Frontal cortex (tissue), 4 donors: ENCODE data around the gene PPP6C. TPM values are rescaled to one million over a fixed set of nuclear protein-coding genes. Genes with fewer than 3 reads are reported as not detected.
"Not testable (repeated sequence)": the region's sequence is repeated elsewhere in the genome, so short reads cannot be mapped to it uniquely, and the experiment has no call there.

Experiments used
- DNase-seq, 2 donors: peaks; one replicate each; pipeline ENCODE4 v3.0.0; 2012; ENCODE audit warnings: low spot score in 2 of 2
- FAIRE-seq: peaks from 2 replicates; lab custom pipeline; 2012; peaks lifted over from hg19 to GRCh38; lab: Jason Lieb, UNC
- total RNA-seq: library from RNA; depleted of rRNA; stranded (reverse); fragments of >200 nt; gene quantifications from one replicate; pipeline ENCODE4 v1.2.3, GENCODE V29; 2014
- donor health status: control.
- donor health status: control.
- donor health status: control.

Gene PPP6C
- 19.2 TPM for total RNA-seq

DNA sequence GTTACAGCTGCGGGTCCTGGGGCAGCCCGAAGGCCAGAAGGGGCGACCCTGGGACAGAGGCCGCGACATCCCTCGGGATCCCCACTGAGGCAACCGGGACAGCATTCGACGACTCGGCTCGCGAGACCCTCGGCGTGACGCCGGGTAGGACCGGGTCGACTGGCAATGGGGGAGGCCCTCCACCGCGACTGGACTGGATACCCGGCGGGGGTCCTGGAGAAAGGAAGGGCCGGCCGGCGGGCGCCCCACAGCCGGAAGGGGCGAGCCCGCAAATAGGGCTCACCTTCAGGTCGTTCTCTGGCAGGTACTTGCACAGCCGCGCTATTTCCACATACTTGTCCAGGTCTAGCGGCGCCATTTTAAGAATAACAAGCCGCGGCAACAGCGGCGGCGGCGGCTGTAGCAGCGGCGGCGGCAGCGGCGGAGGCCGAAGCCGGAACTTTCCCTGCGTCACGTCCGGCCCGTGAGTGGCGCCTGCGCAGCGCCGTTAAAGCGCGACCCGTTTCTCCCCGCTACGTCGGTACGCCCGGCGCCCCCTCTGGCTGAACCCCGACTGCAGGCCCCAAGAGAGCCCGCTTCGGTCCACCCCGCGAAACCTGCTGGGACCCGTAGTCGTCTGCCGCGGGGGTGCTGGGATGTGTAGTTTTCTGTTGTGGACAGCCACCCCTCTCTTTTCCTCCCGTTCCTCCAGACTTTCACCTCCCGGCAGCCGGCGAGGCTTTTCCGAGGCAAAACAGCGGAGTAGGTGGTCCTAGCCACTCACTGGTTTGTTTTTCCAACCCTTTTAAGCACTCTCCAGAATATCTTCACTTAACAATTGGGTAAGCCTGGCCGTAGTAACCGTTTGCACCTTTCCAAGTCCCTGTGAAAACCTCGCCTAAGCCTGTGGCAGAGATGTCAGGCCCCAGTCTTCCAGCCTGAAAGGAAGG, at the start of gene PPP6C:
PPP6C (minus strand) TSS at position 443 of the 929 bp plus-strand sequence; CDS start at position 358, 85 bp downstream.
- FAIRE-seq (no peak), DNase-seq (peak; percentile 95 to 97)

DNA sequence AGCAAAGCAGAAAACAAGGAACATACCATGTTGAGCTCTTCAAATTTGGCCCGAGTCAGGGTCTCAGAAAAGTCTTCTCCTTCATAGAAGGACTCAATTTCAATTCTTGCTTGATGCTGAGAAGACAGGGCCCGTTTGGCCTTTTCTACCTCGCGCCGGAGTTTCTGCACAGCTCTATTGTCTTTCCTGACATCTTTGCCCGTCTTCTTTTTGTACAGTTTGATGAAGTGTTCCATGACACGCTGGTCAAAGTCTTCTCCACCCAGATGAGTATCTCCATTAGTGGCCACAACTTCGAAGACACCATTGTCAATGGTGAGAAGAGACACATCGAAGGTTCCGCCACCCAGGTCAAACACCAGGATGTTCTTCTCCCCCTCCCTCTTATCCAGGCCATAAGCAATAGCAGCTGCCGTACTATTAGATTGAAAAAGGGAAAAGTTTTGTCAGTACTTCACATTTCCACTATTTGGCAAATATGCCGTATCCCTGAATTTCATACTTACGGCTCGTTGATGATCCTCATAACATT, 49.4 kb upstream of the PPP6C start:
- FAIRE-seq (no peak), DNase-seq (no peak)

DNA sequence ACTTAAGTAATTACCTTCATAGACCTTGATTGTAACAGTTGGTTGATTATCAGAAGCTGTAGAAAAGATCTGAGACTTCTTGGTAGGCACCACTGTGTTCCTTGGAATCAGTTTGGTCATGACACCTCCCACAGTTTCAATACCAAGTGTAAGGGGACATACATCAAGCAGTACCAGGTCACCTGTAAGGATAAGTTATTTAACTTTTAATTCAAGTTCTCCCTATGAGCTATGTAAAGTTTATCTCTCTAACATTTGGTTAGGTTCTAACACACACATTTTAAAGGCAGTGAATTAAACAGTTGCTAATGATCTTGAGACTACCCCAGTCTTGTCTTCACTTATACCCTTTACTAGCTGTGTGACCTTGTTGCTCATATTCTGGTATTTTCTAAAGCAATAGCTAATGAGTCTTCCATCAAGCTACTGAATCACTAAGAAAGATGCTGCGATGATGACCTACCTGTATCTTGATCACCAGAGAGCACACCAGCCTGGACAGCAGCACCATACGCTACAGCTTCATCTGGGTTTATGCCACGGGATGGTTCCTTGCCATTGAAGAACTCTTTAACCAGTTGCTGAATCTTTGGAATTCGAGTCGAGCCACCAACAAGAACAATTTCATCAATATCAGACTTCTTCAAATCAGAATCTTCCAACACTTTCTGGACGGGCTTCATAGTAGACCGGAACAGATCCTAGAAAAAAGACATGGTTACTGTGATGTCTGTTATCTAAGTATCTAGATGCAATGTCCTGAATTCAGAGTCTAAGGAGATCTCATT, 48.7 kb upstream of the PPP6C start:
- no peak for FAIRE-seq

DNA sequence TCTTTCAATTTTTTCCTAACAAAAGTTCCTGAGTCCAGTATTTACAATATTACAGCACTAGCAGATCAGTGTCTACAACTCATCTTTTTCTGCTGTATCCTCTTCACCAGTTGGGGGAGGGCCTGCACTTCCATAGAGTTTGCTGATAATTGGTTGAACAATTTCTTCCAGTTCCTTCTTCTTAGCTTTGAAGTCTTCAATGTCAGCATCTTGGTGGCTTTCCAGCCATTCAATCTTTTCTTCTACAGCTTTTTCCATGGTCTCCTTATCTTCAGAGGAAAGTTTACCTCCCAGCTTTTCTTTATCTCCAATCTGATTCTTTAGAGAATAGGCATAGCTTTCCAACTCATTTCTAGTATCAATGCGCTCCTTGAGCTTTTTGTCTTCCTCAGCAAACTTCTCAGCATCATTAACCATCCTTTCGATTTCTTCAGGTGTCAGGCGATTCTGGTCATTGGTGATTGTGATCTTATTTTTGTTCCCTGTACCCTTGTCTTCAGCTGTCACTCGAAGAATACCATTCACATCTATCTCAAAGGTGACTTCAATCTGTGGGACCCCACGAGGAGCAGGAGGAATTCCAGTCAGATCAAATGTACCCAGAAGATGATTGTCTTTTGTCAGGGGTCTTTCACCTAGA, 47.0 kb upstream of the PPP6C start:
- DNase-seq, FAIRE-seq: not testable (repeated sequence)

More for the DNA sequence above, 48.7 kb upstream of the PPP6C start:
- no peak for DNase-seq

DNA sequence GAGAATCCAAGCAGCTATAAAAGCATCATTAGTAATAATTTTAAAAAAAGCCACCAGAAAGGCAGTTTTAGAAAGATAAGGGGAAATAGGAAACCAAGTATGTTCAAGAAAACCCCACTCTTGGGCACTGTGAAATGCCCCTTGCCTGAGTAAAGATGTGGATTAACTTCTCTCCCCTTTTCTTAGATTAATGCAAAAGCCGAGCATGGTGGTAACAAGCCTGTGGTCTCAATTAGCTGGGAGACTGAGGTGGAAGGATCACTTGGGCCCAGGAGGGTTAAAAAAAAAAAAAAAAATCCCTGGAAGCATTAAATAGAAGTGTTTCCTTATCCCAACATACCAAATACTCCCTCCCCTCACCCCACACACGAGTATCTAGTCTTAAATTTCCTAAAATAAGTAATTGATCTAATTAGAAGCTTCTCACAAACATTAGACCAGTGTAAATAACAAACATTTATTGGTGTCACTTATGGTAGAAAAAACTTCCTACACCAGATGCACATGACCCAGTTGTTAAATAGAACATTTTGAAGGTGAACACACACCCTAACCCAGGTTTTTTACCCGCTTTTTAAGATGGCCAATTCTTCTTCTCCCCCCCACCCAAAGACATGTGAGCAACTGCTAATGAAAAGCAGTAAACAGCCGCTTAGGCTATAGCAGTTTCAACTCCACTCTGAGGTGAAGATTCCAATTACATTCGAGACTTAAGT, 46.4 kb upstream of the PPP6C start:
- DNase-seq, result no peak
- FAIRE-seq, result no peak

DNA sequence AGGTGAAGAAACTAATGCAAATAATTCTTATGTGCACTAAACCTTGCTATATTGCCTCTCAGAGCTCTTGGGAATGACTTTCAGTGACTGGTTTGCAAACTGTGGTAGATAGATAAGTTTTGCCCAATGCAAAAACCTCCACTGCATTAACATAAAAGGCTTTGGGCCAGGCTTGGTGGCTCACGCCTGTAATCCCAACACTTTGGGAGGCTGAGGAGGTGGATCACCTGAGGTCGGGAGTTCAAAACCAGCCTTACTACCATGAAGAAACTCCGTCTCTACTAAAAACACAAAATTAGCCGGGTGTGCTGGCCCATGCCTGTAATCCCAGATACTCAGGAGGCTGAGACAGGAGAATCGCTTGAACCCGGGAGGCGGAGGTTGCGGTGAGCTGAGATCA, 44.5 kb upstream of the PPP6C start:
- not testable (repeated sequence) for DNase-seq, FAIRE-seq

DNA sequence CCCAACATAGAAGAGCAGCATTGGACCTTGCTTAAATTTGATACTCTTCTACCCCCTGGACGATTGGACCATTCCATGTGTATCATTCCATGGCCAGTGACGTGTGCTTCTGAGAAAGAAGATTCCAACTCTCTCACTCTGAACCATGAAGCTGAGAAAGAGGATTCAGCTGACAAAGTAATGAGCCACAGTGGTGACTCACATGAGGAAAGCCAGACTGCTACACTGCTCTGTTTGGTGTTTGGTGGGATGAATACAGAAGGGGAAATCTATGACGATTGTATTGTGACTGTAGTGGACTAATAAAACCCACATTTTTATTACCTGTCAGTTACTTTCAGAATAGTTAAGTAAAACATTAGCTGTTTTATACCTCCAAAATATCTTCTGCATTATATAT, 44.1 kb upstream of the PPP6C start:
- DNase-seq, result no peak

DNA sequence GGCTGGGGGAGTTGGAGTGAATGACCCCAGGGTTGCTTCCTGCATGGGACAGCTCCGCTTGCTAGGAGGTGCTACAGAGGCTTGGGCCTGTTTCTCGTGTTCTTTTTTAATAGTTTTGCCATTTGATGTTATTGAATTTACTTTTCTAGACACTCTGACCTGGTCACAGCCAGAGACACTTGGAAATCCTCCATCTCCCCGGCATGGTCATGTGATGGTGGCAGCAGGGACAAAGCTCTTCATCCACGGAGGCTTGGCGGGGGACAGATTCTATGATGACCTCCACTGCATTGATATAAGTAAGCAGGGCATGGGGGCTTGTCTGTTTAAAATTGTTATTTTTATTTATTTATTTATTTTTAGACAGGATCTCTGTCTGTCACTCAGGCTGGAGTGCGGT, 38.2 kb upstream of the PPP6C start:
- no peak for DNase-seq
- FAIRE-seq, result no peak

More for the DNA sequence above, 44.1 kb upstream of the PPP6C start:
- no peak for FAIRE-seq

DNA sequence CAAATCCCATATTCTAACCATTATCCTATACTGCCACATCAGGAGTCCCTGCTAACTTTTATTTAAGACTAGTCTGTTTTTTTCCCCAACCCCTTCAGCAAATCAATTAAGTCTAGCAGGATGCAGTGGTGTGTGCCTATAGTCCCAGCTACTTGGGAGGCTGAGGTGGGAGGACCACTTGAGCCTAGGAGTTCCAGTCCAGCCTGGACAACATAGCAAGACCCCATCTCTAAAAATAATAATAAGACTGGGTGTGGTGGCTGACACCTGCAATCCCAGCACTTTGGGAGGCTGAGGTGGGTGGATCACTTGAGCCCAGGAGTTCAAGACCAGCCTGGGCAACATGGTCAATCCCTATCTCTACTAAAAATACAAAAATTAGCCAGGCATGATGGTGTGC, 35.3 kb upstream of the PPP6C start:
- not testable (repeated sequence) for FAIRE-seq, DNase-seq

DNA sequence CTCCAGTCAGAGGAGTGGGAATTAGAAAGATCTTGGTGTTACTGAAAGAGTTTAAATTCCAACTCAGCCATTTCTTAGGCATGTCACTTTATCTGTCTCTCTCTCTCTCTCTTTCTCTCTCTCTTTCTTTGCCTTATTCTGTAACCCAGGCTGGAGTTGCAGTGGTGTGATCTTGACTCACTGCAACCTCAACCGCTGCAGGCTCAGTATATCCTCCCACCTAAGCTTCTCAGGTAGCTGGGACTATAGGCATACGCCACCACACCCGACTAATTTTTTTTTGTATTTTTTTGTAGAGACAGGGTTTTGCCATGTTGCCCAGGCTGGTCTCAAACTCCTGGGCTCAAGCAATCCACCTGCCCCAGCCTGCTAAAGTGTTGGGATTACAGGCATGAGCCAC, 29.0 kb upstream of the PPP6C start:
- DNase-seq (no peak), FAIRE-seq (no peak)

DNA sequence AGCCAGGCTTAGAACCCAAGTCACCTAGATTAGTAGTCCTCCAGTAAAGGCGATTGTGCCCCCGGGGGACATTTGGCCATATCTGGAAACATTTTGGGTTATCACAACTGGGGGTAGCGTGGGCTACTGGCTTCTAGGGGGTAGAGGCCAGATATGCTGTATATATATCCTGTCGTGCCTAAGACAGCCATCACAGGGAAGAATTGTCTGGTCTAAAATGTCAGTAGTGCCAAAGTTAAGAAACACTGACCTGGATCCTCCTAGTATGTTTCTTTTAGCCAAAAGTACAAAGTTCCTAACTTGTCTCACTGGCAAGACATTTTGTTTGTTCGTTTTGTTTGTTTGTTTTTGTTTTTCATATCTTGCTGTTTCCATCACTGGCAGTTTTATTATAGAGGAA, 24.6 kb upstream of the PPP6C start:
- no peak for FAIRE-seq
- no peak for DNase-seq

DNA sequence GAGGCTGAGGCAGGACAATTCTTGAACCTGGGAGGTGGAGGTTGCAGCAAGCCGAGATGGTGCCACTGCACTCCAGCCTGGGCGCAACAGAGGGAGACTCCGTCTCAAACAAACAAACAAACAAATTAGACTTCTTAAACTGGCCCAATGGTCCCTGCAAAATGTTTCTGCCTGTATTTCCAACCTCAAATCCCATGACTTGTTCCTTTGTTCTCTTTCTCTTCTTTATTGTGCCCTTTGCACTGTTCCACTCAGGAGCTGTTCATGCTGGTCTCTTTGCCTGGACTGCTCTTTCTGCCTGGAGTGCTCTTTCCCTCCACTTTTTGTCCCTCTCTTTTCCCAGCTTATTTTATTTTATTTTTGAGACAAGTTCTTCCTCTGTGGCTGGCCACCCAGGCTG, 14.9 kb upstream of the PPP6C start:
- DNase-seq (no peak), FAIRE-seq (no peak)

DNA sequence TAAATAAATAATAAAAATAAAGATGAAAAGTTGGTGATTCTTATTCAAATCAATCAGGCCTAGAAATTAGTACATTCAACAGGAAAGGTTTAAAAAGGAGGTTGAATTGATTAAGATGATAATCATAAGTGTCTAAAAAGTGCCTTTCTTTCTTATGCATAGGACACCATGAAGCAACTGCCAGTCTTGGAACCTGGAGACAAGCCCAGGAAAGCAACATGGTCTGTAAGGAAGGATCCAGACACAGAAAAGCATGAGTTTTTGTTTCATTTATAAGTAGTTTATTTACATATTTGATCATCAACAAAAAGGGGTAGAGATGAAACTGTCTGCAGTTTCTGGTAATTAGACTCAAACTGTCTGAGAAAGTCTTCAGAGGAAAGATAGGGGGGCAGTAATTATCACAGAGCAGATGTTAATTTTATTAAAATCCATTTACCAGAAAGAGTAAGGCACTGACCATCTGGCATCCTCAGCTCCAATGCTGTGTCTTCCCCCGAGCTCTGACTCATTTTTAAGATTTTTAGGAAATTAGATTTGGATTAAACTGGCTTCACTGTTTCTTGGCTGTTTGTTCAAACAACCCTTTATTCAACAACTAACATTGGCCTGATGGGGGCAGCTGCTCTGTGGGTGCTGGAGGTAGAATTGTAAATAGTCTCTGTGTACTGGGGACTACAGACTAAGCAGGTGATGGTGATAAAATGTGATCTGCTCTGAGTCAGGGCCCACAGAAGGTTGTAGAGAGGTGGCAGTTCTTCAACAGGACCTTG, 13.4 kb upstream of the PPP6C start:
- FAIRE-seq, result no peak
- no peak for DNase-seq

DNA sequence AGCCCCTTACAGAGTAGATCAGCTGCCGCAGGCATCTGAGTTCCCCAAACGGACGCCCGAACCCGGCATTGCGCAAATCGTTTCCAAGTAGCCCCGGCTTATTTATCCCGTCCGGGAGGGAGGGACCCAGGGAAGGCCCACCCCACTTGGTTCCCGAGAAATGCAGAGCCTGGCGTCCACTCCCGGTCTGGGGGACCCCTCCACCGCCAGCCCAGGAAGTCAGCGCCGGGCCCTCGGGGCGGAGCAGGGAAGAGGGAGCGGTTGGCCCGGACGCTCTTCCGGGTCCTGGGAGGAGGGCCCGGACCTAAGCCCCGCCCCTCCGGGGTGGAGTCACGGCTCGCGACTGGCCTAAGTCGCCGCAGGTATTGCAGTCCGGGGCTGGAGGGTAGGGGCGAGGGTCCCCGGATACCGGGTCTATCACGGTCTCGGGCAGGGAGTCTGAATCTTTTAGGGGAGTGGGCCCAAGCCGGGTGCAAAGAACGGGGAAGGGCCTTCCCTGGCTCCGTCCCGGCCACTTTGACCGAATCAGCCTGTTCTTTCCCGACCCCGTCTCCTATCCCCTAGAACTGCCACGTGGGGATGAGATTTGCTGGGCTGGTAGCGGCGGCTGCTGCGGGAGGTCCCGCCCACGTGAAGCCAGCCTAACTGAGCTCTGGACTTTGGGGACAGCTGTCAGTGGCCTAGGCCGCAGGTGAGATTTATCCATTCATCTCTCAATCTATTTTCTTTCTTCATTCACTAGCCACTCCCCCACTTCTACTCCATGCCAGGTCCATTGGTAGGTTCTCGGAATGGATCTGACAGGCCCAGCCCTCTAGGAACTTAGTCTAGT, 10.8 kb upstream of the PPP6C start, which contains the start of gene RABEPK:
RABEPK (plus strand) TSS at position 327 of the 832 bp plus-strand sequence. CDS start 2,472 bp downstream, outside the sequence.
- FAIRE-seq, result no peak
- DNase-seq, result peak; percentile 76 to 93

DNA sequence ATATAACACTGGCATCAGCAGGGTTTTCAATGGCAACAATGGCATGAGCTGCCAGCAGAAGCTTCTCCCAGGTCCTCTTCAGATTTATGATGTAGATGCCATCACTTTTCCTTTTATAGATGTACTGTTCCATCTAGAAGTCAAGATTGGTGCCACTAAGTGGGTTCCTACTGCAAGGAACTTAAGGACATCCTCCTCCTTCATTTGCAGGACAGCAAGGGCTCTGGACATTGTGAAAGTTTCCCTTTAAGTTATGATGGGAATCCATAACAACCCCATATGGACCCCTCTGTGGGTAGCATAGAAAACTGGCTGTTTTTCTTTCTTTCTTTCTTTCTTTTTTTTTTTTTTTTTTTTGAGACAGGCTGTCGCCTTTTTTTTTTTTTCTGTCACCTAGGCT, 6.0 kb upstream of the PPP6C start:
- not testable (repeated sequence) for FAIRE-seq, DNase-seq

DNA sequence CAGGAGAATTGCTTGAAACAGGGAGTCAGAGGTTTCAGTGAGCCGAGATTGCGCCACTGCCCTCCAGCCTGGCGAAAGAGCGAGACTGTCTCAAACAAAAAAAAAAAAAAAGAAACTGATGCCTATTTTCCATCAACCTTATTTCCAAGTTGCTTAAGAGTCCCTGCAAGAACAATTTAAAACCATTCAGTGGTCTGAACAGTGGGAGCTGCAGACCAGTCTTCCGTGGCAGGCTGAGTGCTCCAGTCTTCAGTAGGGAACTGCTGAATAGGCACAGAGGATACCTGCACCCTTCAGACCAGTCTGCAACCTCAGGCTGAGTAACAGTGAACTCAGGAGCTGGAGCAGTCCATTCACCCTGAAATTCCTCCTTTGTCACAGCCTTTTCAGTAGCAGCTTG, 4.9 kb upstream of the PPP6C start:
- DNase-seq, FAIRE-seq: not testable (repeated sequence)

DNA sequence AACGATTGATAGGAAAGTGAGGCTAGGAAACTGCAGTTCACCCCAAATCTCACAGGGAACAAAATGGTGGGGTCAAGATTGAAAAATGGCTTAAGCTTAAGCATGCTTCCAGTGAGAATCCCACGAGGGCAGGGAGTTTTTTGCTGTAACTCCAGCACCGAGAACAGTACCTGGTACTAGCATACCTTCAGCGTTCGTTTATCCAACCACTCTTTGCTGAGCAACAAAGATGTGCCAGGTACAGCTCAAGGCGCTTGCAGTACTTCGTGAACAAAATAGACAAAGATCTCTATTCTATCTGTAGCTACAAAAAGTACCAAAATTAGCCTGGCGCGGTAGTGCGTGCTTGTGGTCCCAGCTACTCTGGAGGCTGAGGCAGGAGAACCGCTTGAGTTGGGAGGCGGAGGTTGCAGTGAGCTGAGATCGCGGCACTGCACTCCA, 778 bp upstream of the PPP6C start:
- DNase-seq (no peak), FAIRE-seq (no peak)

DNA sequence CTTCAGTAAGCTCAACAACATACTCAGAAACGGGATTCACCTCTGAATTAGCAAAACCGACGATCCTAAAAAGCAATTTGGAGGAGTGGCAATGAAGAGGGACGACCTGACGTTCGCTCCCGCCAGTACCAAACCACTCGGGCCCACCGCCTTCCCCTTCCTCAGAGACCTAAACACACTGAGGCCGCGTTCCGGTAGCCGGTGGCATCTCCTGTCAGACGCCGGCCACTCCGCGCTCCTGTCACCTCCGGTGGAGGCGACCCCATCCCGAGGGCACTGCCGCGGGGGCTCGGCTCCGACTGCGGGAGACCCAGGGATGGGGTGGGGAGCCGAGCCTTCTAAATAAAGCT, 617 bp downstream of the PPP6C start:
- FAIRE-seq, result no peak

More for the DNA sequence above, 617 bp downstream of the PPP6C start:
- no peak for DNase-seq
